Kidney (tissue), 14 donors: ENCODE data around the gene PDE9A. TPM values are rescaled to one million over a fixed set of nuclear protein-coding genes. Genes with fewer than 3 reads are reported as not detected.

Experiments used
- DNase-seq, 5 donors: peaks; one replicate each; pipeline ENCODE4 v3.0.0-alpha.2; 2013 to 2020
- FAIRE-seq: peaks from 2 replicates; lab custom pipeline; 2012; peaks lifted over from hg19 to GRCh38; lab: Jason Lieb, UNC
- H3K27ac ChIP-seq, 2 donors: one replicate each; pipeline ENCODE4 v1.7.0; 2013; ENCODE audit warnings: low read depth in 2 of 2, low read length in 2 of 2, inconsistent platforms in 1 of 2
- H3K27me3 ChIP-seq: one replicate; pipeline ENCODE4 v1.7.1; 2013; ENCODE audit warnings: low read length, inconsistent platforms; ENCODE audit not compliant: control insufficient read depth, insufficient read depth
- H3K36me3 ChIP-seq, 3 donors: one replicate each; pipeline versions ENCODE4 v1.7.0 to v1.7.1; 2013; ENCODE audit warnings: low read length in 3 of 3, control low read depth in 1 of 3, inconsistent platforms in 1 of 3; ENCODE audit not compliant: insufficient read depth in 3 of 3, control insufficient read depth in 2 of 3
- H3K4me1 ChIP-seq, 3 donors: one replicate each; pipeline versions ENCODE4 v1.7.0 to v1.7.1; 2013; ENCODE audit warnings: low read length in 3 of 3, inconsistent platforms in 1 of 3, low read depth in 1 of 3; ENCODE audit not compliant: control insufficient read depth in 2 of 3, insufficient read depth in 2 of 3
- H3K4me3 ChIP-seq, 3 donors: one replicate each; pipeline versions ENCODE4 v1.7.0 to v1.8.1; 2013; ENCODE audit warnings: low read length in 3 of 3, control low read depth in 1 of 3, inconsistent platforms in 1 of 3
- H3K9ac ChIP-seq, 3 donors: one replicate each; pipeline versions ENCODE4 v1.7.0 to v1.7.1; 2013; ENCODE audit warnings: low read length in 3 of 3, control low read depth in 1 of 3, inconsistent platforms in 1 of 3
- H3K9me3 ChIP-seq, 3 donors: one replicate each; pipeline versions ENCODE4 v1.7.0 to v1.7.1; 2013; ENCODE audit warnings: low read length in 3 of 3, control low read depth in 1 of 3, inconsistent platforms in 1 of 3; ENCODE audit not compliant: control insufficient read depth in 2 of 3, insufficient read depth in 1 of 3
- CTCF ChIP-seq: IDR thresholded peaks from 3 replicates; pipeline ENCODE4 v1.5.1; 2012; ENCODE audit warnings: mild to moderate bottlenecking, moderate library complexity, borderline replicate concordance; ENCODE audit not compliant: insufficient read depth; ENCODE audit errors: extremely low read depth
- intact Hi-C: fragments of 100-400 bp; cut with DNase I; formaldehyde crosslinking; loops from one replicate; pipeline ENCODE4 v1.11.1; 2022
- polyA plus RNA-seq: library from polyadenylated mRNA; stranded (reverse); fragments of 350-450 nt; fragmentation: Illumina TruSeq; extraction: RNeasy Lipid Tissue Mini Kit (QIAGEN cat#74804); gene quantifications from one replicate; pipeline ENCODE4 v1.2.3, GENCODE V29; 2014; ENCODE audit warnings: low read depth, low replicate concordance; ENCODE audit not compliant: insufficient read depth
- total RNA-seq: library from RNA; stranded (reverse); fragmentation: NEBNext Ultra II Directional; extraction: Animal tissue kit (Norgen Biotek cat#: 25700); gene quantifications from one replicate; pipeline ENCODE4 v1.2.1, GENCODE V29; 2021
- donor health status: control.
- donor health status: control.
- donor health status: control.
- donor health status: control.
- donor health status: control.
- donor health status: DM: yes; HTN: yes; CAD: no.
- donor health status: Normal renal cell carcinoma (clear cell type).

The PDE9A gene
- total and polyA plus RNA-seq, 2 donors from 2014 or later, result 30.1 to 39.0 TPM

GRCh38 chr21:42621166-42621818 lies 32.1 kb upstream of the PDE9A start:
- no peak for FAIRE-seq
- intact Hi-C loops, result no loop called here

GRCh38 chr21:42621819-42622177 lies 31.6 kb upstream of the PDE9A start:
- FAIRE-seq (no peak), DNase-seq (peak; percentile 75 to 94 (median 88))
- TF ChIP-seq CTCF, result no peak
- Histone ChIP-seq H3K4me1 (peaks cover 7 to 45% (median 28%) of the 10 kb centered on the region in 3 donors), H3K27me3 (no peaks in the 10 kb centered on the region), H3K9me3 (no peaks in the 10 kb centered on the region), H3K27ac (peak overlapping the region; percentile 42 to 64), H3K36me3 (no peaks in the 10 kb centered on the region), H3K9ac (peak overlapping the region in 1 of 3 donors; percentile 8), H3K4me3 (peak overlapping the region in 1 of 3 donors; percentile 29)
- intact Hi-C loops, result no loop called here

More at GRCh38 chr21:42621166-42621818, 32.1 kb upstream of the PDE9A start:
- Histone ChIP-seq H3K27ac (peak overlapping the region; percentile 42 to 76), H3K9me3 (no peaks in the 10 kb centered on the region), H3K27me3 (no peaks in the 10 kb centered on the region), H3K4me3 (peak overlapping the region in 2 of 3 donors; percentile 16 to 29), H3K36me3 (no peaks in the 10 kb centered on the region), H3K4me1 (peaks cover 7 to 45% (median 28%) of the 10 kb centered on the region in 3 donors), H3K9ac (peak overlapping the region in 1 of 3 donors; percentile 8)
- peak; percentile 78 to 89 (median 80) for DNase-seq
- TF ChIP-seq CTCF, result no peak

- H3K27ac ChIP-seq, result peak overlapping the region; percentile 9 to 64
- no peak for TF ChIP-seq CTCF
- intact Hi-C loops, result no loop called here
- peak in 1 of 5 donors; percentile 30 for DNase-seq
- H3K4me1 ChIP-seq, result peaks cover 7 to 45% (median 24%) of the 10 kb centered on the region in 3 donors
- FAIRE-seq, result no peak
- no peaks in the 10 kb centered on the region for H3K27me3 ChIP-seq
- no peak overlapping the region for H3K4me3 ChIP-seq
- no peaks in the 10 kb centered on the region for H3K9me3 ChIP-seq
- H3K9ac ChIP-seq, result no peak overlapping the region
- H3K36me3 ChIP-seq, result no peaks in the 10 kb centered on the region
These were observed 31.1 kb upstream of the PDE9A start for GRCh38 chr21:42622284-42622683.

GRCh38 chr21:42623694-42624093 lies 29.7 kb upstream of the PDE9A start:
- no peaks in the 10 kb centered on the region for H3K36me3 ChIP-seq
- H3K9ac ChIP-seq, result peak overlapping the region in 1 of 3 donors; percentile 46
- H3K27ac ChIP-seq, result peak overlapping the region; percentile 77 to 82

More at GRCh38 chr21:42623694-42624093, 29.7 kb upstream of the PDE9A start:
- no peak for TF ChIP-seq CTCF
- Histone ChIP-seq H3K27me3 (no peaks in the 10 kb centered on the region), H3K9me3 (no peaks in the 10 kb centered on the region), H3K4me1 (peaks cover 7 to 37% (median 24%) of the 10 kb centered on the region in 3 donors), H3K4me3 (no peak overlapping the region)
- no peak for FAIRE-seq
- intact Hi-C loops, result no loop called here
- DNase-seq, result peak in 2 of 5 donors; percentile 38 to 42
